ENCODE data around the gene ZSCAN22.

The ZSCAN22 gene

DNA sequence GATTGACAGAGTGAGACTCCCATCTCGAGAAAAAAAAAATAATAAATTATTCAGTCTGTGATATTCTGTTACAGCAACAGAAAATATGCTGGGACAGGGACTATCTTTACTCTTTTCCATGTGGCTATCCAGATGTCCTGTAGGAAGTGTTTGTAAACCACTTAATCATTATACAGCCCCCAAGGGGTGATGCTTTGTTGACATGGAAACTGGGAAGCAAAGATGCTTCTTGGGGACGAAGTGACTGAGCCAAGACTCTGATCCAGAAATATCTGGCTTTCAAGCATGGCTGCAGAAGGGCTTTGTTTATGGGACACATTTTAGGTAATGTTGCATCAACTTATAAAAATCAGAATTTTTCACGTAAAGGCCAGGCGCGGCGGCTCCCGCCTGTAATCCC lies 42.6 kb upstream of the ZSCAN22 start:
- Histone ChIP-seq H3K36me3 (ENCODE audit: insufficient read depth, insufficient read length, low read length) (peaks cover 65% of the 10 kb centered on the region), H3K9me3 (ENCODE audit: insufficient read depth, low read length) (no peaks in the 10 kb centered on the region), H3K27me3 (ENCODE audit: insufficient read depth, insufficient read length) (no peaks in the 10 kb centered on the region), H3K4me3 (ENCODE audit: insufficient read length, low read depth) (no peak overlapping the region), H3K4me1 (ENCODE audit: insufficient read depth, insufficient read length) (no peaks in the 10 kb centered on the region), H3K9ac (ENCODE audit: insufficient read length, low read depth) (no peak overlapping the region)
- no peak for TF ChIP-seq ZNF274 (IDR thresholded peaks at IDR 0.05; ENCODE audit: low read depth, low read length)
- no peak for TF ChIP-seq YY1 (IDR thresholded peaks at IDR 0.05; ENCODE audit: insufficient read depth, insufficient read length)
- TF ChIP-seq SUZ12 (IDR thresholded peaks at IDR 0.05; ENCODE audit: extremely low read depth, insufficient read depth, insufficient read length) = no peak
- no peak for DNase-seq (ENCODE audit: low read depth, low spot score)

DNA sequence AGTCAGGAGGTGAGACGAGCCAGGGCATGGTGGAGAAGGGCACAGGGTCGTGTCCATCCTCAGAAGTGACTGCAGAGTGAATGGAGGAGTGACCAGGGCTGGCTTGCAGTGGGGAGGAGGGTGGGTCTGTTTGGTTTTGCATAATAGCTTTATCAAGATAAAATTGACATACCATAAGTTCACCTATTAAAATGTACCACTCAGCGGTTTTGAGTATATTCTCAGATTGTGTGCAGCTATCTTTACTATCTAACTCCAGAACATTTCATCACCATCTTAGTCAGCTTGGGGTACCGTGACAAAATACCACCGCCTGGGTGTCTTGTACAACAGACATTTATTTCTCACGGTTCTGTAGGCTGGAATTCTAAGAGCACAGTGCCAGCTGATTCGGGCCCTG lies 34.9 kb upstream of the ZSCAN22 start:
- Histone ChIP-seq H3K27me3 (ENCODE audit: insufficient read depth, insufficient read length) (no peaks in the 10 kb centered on the region), H3K9me3 (ENCODE audit: insufficient read depth, low read length) (peaks cover 21% of the 10 kb centered on the region), H3K36me3 (ENCODE audit: insufficient read depth, insufficient read length, low read length) (peaks cover 85% of the 10 kb centered on the region), H3K9ac (ENCODE audit: insufficient read length, low read depth) (no peak overlapping the region), H3K4me1 (ENCODE audit: insufficient read depth, insufficient read length) (no peaks in the 10 kb centered on the region), H3K4me3 (ENCODE audit: insufficient read length, low read depth) (no peak overlapping the region)
- TF ChIP-seq ZNF274 (IDR thresholded peaks at IDR 0.05; ENCODE audit: low read depth, low read length) (no peak), SUZ12 (IDR thresholded peaks at IDR 0.05; ENCODE audit: extremely low read depth, insufficient read depth, insufficient read length) (no peak), YY1 (IDR thresholded peaks at IDR 0.05; ENCODE audit: insufficient read depth, insufficient read length) (no peak)
- no peak for DNase-seq (ENCODE audit: low read depth, low spot score)

DNA sequence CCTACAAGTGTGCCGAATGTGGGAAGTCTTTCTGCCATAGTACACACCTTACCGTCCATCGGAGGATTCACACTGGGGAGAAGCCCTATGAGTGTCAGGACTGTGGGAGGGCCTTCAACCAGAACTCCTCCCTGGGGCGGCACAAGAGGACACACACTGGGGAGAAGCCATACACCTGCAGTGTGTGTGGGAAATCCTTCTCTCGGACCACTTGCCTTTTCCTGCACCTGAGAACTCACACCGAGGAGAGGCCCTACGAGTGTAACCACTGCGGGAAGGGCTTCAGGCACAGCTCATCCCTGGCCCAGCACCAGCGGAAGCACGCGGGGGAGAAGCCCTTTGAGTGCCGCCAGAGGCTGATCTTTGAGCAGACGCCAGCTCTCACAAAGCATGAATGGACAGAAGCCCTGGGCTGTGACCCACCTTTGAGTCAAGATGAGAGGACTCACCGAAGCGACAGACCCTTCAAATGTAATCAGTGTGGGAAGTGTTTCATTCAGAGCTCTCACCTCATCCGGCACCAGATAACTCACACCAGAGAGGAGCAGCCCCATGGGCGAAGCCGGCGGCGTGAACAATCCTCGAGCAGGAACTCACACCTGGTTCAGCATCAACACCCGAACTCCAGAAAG lies 31.9 kb upstream of the ZSCAN22 start:
- no peak overlapping the region for H3K4me3 ChIP-seq (ENCODE audit: insufficient read length, low read depth)
- no peak overlapping the region for H3K9ac ChIP-seq (ENCODE audit: insufficient read length, low read depth)
- no peaks in the 10 kb centered on the region for H3K4me1 ChIP-seq (ENCODE audit: insufficient read depth, insufficient read length)
- peaks cover 21% of the 10 kb centered on the region for H3K9me3 ChIP-seq (ENCODE audit: insufficient read depth, low read length)
- no peak for DNase-seq (ENCODE audit: low read depth, low spot score)
- peaks cover 76% of the 10 kb centered on the region for H3K36me3 ChIP-seq (ENCODE audit: insufficient read depth, insufficient read length, low read length)
- H3K27me3 ChIP-seq (ENCODE audit: insufficient read depth, insufficient read length) = no peaks in the 10 kb centered on the region
- TF ChIP-seq SUZ12 (IDR thresholded peaks at IDR 0.05; ENCODE audit: extremely low read depth, insufficient read depth, insufficient read length) = no peak
- peak; percentile 51; the same call in 1 of the 2 replicates for TF ChIP-seq ZNF274 (IDR thresholded peaks at IDR 0.05; ENCODE audit: low read depth, low read length)
- TF ChIP-seq YY1 (IDR thresholded peaks at IDR 0.05; ENCODE audit: insufficient read depth, insufficient read length) = no peak

DNA sequence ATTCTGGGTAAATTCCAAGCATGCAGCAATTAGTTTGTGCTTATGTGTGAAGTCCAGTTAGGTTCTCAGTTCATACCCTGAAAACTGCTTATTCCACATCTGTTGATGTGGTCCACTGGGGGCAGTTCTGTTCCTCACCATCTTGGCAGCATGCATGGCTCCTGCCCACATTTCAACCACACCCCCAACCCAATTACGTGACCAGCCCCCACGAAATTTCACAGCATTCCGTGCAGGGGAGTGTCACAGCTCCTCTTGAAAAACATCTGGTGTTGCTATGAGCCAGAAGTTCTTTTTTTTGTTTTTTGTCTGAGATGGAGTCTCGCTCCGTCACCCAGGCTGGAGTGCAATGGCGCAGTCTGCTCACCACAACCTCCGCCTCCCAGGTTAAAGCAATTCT lies 30.7 kb upstream of the ZSCAN22 start:
- Histone ChIP-seq H3K27me3 (ENCODE audit: insufficient read depth, insufficient read length) (no peaks in the 10 kb centered on the region), H3K9me3 (ENCODE audit: insufficient read depth, low read length) (peaks cover 21% of the 10 kb centered on the region), H3K9ac (ENCODE audit: insufficient read length, low read depth) (no peak overlapping the region), H3K4me3 (ENCODE audit: insufficient read length, low read depth) (no peak overlapping the region), H3K36me3 (ENCODE audit: insufficient read depth, insufficient read length, low read length) (peaks cover 81% of the 10 kb centered on the region), H3K4me1 (ENCODE audit: insufficient read depth, insufficient read length) (no peaks in the 10 kb centered on the region)
- TF ChIP-seq ZNF274 (IDR thresholded peaks at IDR 0.05; ENCODE audit: low read depth, low read length) (no peak), YY1 (IDR thresholded peaks at IDR 0.05; ENCODE audit: insufficient read depth, insufficient read length) (no peak), SUZ12 (IDR thresholded peaks at IDR 0.05; ENCODE audit: extremely low read depth, insufficient read depth, insufficient read length) (no peak)
- DNase-seq (ENCODE audit: low read depth, low spot score) = no peak

DNA sequence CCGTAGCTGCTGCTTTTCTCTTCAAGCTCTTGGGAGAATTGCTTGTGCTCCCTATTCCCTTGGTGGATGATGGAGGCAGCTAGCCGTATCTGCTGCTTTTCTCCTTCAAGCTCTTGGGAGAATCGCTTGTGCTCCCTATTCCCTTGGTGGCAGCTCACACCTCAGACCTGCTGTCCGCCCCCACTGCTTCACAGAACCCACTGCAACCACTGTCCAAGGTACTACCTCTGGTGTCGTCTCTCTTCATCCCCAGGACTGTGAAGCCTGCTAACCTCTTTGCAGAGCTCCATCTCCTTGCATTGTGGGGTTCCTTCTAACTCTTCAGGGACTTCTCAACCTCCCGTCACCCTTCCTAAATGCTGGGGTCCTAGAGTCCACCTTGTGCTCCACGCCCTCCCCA lies 26.2 kb upstream of the ZSCAN22 start:
- no peak for TF ChIP-seq SUZ12 (IDR thresholded peaks at IDR 0.05; ENCODE audit: extremely low read depth, insufficient read depth, insufficient read length)
- no peak for TF ChIP-seq YY1 (IDR thresholded peaks at IDR 0.05; ENCODE audit: insufficient read depth, insufficient read length)
- no peak for TF ChIP-seq ZNF274 (IDR thresholded peaks at IDR 0.05; ENCODE audit: low read depth, low read length)
- Histone ChIP-seq H3K27me3 (ENCODE audit: insufficient read depth, insufficient read length) (no peaks in the 10 kb centered on the region), H3K4me1 (ENCODE audit: insufficient read depth, insufficient read length) (no peaks in the 10 kb centered on the region), H3K9me3 (ENCODE audit: insufficient read depth, low read length) (no peaks in the 10 kb centered on the region), H3K4me3 (ENCODE audit: insufficient read length, low read depth) (no peak overlapping the region), H3K9ac (ENCODE audit: insufficient read length, low read depth) (no peak overlapping the region), H3K36me3 (ENCODE audit: insufficient read depth, insufficient read length, low read length) (peaks cover 42% of the 10 kb centered on the region)
- no peak for DNase-seq (ENCODE audit: low read depth, low spot score)

DNA sequence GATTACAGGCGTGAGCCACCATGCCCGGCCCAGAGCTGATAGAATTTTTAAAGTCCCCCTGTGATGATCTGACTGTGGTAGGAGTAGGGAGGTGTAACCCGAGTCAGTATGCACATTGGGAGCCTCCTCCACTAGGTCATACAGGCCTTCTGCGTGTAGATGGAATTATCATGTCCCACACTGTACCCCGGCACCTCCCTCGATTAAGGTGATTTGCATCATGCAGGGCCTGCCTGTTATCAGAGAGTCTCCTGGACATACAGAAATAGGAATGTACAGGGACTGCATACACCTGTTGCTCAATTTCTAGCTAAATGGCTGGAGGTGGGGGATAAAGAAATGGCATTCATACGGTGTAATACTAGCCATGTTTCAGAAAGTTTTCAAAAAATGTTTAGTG lies 22.5 kb upstream of the ZSCAN22 start:
- H3K9ac ChIP-seq (ENCODE audit: insufficient read length, low read depth) = no peak overlapping the region

DNA sequence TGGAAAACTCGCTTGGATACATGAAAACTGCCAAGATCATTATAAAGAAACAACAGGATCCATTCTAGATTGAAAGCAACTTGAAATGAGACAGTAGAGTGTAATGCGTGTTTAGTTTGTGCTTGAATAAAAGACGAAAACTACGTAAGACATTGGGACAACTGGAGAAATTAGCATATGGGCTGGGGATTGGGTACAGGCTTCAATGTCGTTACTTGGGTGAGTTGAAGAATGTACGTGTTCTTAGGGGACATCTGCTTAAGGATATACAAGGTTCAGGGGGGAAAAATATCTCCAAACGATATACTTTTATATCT lies 22.1 kb upstream of the ZSCAN22 start:
- Histone ChIP-seq H3K9ac (ENCODE audit: insufficient read length, low read depth) (no peak overlapping the region), H3K4me3 (ENCODE audit: insufficient read length, low read depth) (peak overlapping the region; percentile 99), H3K4me1 (ENCODE audit: insufficient read depth, insufficient read length) (no peaks in the 10 kb centered on the region), H3K9me3 (ENCODE audit: insufficient read depth, low read length) (no peaks in the 10 kb centered on the region), H3K36me3 (ENCODE audit: insufficient read depth, insufficient read length, low read length) (peaks cover 52% of the 10 kb centered on the region), H3K27me3 (ENCODE audit: insufficient read depth, insufficient read length) (no peaks in the 10 kb centered on the region)
- no peak for DNase-seq (ENCODE audit: low read depth, low spot score)
- TF ChIP-seq ZNF274 (IDR thresholded peaks at IDR 0.05; ENCODE audit: low read depth, low read length) (no peak), SUZ12 (IDR thresholded peaks at IDR 0.05; ENCODE audit: extremely low read depth, insufficient read depth, insufficient read length) (no peak), YY1 (IDR thresholded peaks at IDR 0.05; ENCODE audit: insufficient read depth, insufficient read length) (no peak)

More for the DNA sequence above, 22.5 kb upstream of the ZSCAN22 start:
- TF ChIP-seq SUZ12 (IDR thresholded peaks at IDR 0.05; ENCODE audit: extremely low read depth, insufficient read depth, insufficient read length) (no peak), ZNF274 (IDR thresholded peaks at IDR 0.05; ENCODE audit: low read depth, low read length) (no peak), YY1 (IDR thresholded peaks at IDR 0.05; ENCODE audit: insufficient read depth, insufficient read length) (no peak)
- Histone ChIP-seq H3K9me3 (ENCODE audit: insufficient read depth, low read length) (no peaks in the 10 kb centered on the region), H3K4me3 (ENCODE audit: insufficient read length, low read depth) (no peak overlapping the region), H3K36me3 (ENCODE audit: insufficient read depth, insufficient read length, low read length) (peaks cover 50% of the 10 kb centered on the region), H3K27me3 (ENCODE audit: insufficient read depth, insufficient read length) (no peaks in the 10 kb centered on the region), H3K4me1 (ENCODE audit: insufficient read depth, insufficient read length) (no peaks in the 10 kb centered on the region)
- DNase-seq (ENCODE audit: low read depth, low spot score) = no peak

Measured in NT2/D1 (cell line).